ENCODE results near the gene GNA15.

GNA15 gene

GRCh38 chr19:3106509-3107141 is 29.2 kb upstream of the GNA15 start:
- no peak for DNase-seq (ENCODE audit: low read depth)

GRCh38 chr19:3107658-3108057 is 28.2 kb upstream of the GNA15 start:
- DNase-seq (ENCODE audit: low read depth): no peak

GRCh38 chr19:3108775-3109174 is 27.1 kb upstream of the GNA15 start:
- DNase-seq (ENCODE audit: low read depth): peak; percentile 41

- no peak for DNase-seq (ENCODE audit: low read depth)
These were observed 26.3 kb upstream of the GNA15 start for GRCh38 chr19:3109491-3109890.

- DNase-seq (ENCODE audit: low read depth): no peak
These were observed 25.6 kb upstream of the GNA15 start for GRCh38 chr19:3110126-3110825.

- DNase-seq (ENCODE audit: low read depth): no peak
These were observed 24.1 kb upstream of the GNA15 start for GRCh38 chr19:3111586-3112247.

GRCh38 chr19:3112375-3113099 is 23.3 kb upstream of the GNA15 start:
- no peak for DNase-seq (ENCODE audit: low read depth)

GRCh38 chr19:3113100-3114017 is 22.5 kb upstream of the GNA15 start:
- no peak for DNase-seq (ENCODE audit: low read depth)

GRCh38 chr19:3114018-3114726 is 21.7 kb upstream of the GNA15 start:
- DNase-seq (ENCODE audit: low read depth): no peak

GRCh38 chr19:3114811-3115210 is 21.0 kb upstream of the GNA15 start:
- no peak for DNase-seq (ENCODE audit: low read depth)

- DNase-seq (ENCODE audit: low read depth): no peak
These were observed 20.4 kb upstream of the GNA15 start for GRCh38 chr19:3115411-3115810.

- DNase-seq (ENCODE audit: low read depth): peak; percentile 44
These were observed 19.8 kb upstream of the GNA15 start for GRCh38 chr19:3115916-3116602.

- no peak for DNase-seq (ENCODE audit: low read depth)
These were observed 19.2 kb upstream of the GNA15 start for GRCh38 chr19:3116621-3117020.

GRCh38 chr19:3117716-3118115 is 18.1 kb upstream of the GNA15 start:
- no peak for DNase-seq (ENCODE audit: low read depth)

GRCh38 chr19:3118232-3119070 is 17.4 kb upstream of the GNA15 start:
- no peak for DNase-seq (ENCODE audit: low read depth)

GRCh38 chr19:3119071-3119595 is 16.7 kb upstream of the GNA15 start:
- DNase-seq (ENCODE audit: low read depth): no peak

GRCh38 chr19:3119693-3120380 is 16.0 kb upstream of the GNA15 start:
- no peak for DNase-seq (ENCODE audit: low read depth)

- DNase-seq (ENCODE audit: low read depth): no peak
These were observed 15.1 kb upstream of the GNA15 start for GRCh38 chr19:3120611-3121276.
